Nephron progenitor cell (in vitro differentiated cells): ENCODE measurements around the gene MOB1B.

Source experiments
- DNase-seq: peaks from one replicate; pipeline ENCODE4 v3.0.0; 2021
- H3K27ac Mint-ChIP-seq: 2 replicates; pipeline ENCODE4 v1.8.0; 2021; ENCODE audit warnings: mild to moderate bottlenecking, moderate library complexity, mixed read lengths
- H3K27me3 Mint-ChIP-seq: 2 replicates; pipeline ENCODE4 v1.8.0; 2021; ENCODE audit warnings: mild to moderate bottlenecking, low read depth, mixed read lengths; ENCODE audit not compliant: poor library complexity
- H3K36me3 Mint-ChIP-seq: 2 replicates; pipeline ENCODE4 v1.8.0; 2021; ENCODE audit warnings: low read depth, mixed read lengths
- H3K4me1 Mint-ChIP-seq: 2 replicates; pipeline ENCODE4 v1.8.0; 2021; ENCODE audit warnings: mixed read lengths
- H3K4me3 Mint-ChIP-seq: 2 replicates; pipeline ENCODE4 v1.8.0; 2021; ENCODE audit warnings: mild to moderate bottlenecking, moderate library complexity, mixed read lengths
- H3K9me3 Mint-ChIP-seq: 2 replicates; pipeline ENCODE4 v1.8.0; 2021; ENCODE audit warnings: mild to moderate bottlenecking, moderate library complexity, mixed read lengths
- TF ChIP-seq, protein P1 (sequence below): fragments of 200-600 bp; sonication (generic); IDR thresholded peaks from 2 replicates; pipeline ENCODE4 v1.5.0; 2021; ENCODE audit warnings: antibody characterized with exemption

Gene MOB1B

GRCh38 chr4:70873216-70873615 is 29.0 kb upstream of the MOB1B start:
- TF ChIP-seq, protein P1, sequence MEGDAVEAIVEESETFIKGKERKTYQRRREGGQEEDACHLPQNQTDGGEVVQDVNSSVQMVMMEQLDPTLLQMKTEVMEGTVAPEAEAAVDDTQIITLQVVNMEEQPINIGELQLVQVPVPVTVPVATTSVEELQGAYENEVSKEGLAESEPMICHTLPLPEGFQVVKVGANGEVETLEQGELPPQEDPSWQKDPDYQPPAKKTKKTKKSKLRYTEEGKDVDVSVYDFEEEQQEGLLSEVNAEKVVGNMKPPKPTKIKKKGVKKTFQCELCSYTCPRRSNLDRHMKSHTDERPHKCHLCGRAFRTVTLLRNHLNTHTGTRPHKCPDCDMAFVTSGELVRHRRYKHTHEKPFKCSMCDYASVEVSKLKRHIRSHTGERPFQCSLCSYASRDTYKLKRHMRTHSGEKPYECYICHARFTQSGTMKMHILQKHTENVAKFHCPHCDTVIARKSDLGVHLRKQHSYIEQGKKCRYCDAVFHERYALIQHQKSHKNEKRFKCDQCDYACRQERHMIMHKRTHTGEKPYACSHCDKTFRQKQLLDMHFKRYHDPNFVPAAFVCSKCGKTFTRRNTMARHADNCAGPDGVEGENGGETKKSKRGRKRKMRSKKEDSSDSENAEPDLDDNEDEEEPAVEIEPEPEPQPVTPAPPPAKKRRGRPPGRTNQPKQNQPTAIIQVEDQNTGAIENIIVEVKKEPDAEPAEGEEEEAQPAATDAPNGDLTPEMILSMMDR: no peak
- no peak for DNase-seq
- Mint-ChIP-seq H3K4me1 (no peaks in the 10 kb centered on the region), H3K4me3 (no peak overlapping the region), H3K9me3 (no peaks in the 10 kb centered on the region), H3K27ac (no peak overlapping the region), H3K36me3 (no peaks in the 10 kb centered on the region), H3K27me3 (no peaks in the 10 kb centered on the region)

- Mint-ChIP-seq H3K27me3 (no peaks in the 10 kb centered on the region), H3K27ac (no peak overlapping the region), H3K4me3 (no peak overlapping the region), H3K4me1 (no peaks in the 10 kb centered on the region), H3K9me3 (no peaks in the 10 kb centered on the region), H3K36me3 (no peaks in the 10 kb centered on the region)
- TF ChIP-seq, protein P1: no peak
- no peak for DNase-seq
Measured at GRCh38 chr4:70874268-70875156, 27.7 kb upstream of the MOB1B start.

GRCh38 chr4:70877556-70877955 is 24.6 kb upstream of the MOB1B start:
- no peaks in the 10 kb centered on the region for H3K27me3 Mint-ChIP-seq
- no peak for DNase-seq
- H3K27ac Mint-ChIP-seq: no peak overlapping the region
- no peaks in the 10 kb centered on the region for H3K9me3 Mint-ChIP-seq
- no peak overlapping the region for H3K4me3 Mint-ChIP-seq
- no peaks in the 10 kb centered on the region for H3K36me3 Mint-ChIP-seq
- TF ChIP-seq, protein P1: no peak
- no peaks in the 10 kb centered on the region for H3K4me1 Mint-ChIP-seq

GRCh38 chr4:70880739-70881138 is 21.4 kb upstream of the MOB1B start:
- H3K27ac Mint-ChIP-seq: no peak overlapping the region
- H3K4me3 Mint-ChIP-seq: no peak overlapping the region
- H3K27me3 Mint-ChIP-seq: no peaks in the 10 kb centered on the region
- peaks cover 5% of the 10 kb centered on the region for H3K9me3 Mint-ChIP-seq
- H3K4me1 Mint-ChIP-seq: no peaks in the 10 kb centered on the region
- DNase-seq: no peak
- H3K36me3 Mint-ChIP-seq: no peaks in the 10 kb centered on the region
- TF ChIP-seq, protein P1: no peak

DNA sequence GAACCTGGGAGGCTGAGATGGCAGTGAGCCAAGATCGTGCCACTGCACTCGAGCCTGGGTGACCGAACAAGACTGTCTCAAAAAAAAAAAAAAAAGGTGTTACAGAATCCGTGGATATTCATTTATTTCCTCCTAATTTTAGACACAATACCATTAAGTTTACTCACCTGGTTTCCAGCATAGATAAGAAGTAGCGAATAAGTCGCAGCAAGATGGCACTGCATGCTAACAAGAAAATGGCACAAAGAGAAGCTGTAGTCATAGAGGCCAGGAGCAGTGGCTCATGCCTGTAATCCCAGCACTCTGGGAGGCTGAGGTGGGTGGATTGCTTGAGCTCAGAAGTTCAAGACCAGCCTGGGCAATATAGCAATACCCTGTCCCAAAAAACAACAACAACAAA is 17.0 kb upstream of the MOB1B start:
- no peak for DNase-seq
- H3K27me3 Mint-ChIP-seq: no peaks in the 10 kb centered on the region
- H3K27ac Mint-ChIP-seq: peak overlapping the region; percentile 10
- no peaks in the 10 kb centered on the region for H3K36me3 Mint-ChIP-seq
- H3K4me1 Mint-ChIP-seq: peaks cover 17% of the 10 kb centered on the region
- peaks cover 5% of the 10 kb centered on the region for H3K9me3 Mint-ChIP-seq
- TF ChIP-seq, protein P1: no peak
- H3K4me3 Mint-ChIP-seq: no peak overlapping the region
